ENCODE measurements around the gene QRSL1. TPM values are rescaled to one million over a fixed set of nuclear protein-coding genes. Genes with fewer than 3 reads are reported as not detected.

QRSL1 gene
- total RNA-seq, 1 experiment from 2014 or later = 19.5 TPM

GRCh38 chr6:106659859-106660258 lies 30.5 kb downstream of the QRSL1 start:
- no peaks in the 10 kb centered on the region for H3K79me2 ChIP-seq (ENCODE audit: insufficient read depth, low read length)
- H3K9me3 ChIP-seq (ENCODE audit: control insufficient read depth, low read depth, low read length) = no peaks in the 10 kb centered on the region
- H4K5ac ChIP-seq (ENCODE audit: insufficient read length, low read depth, low read length) = no peak overlapping the region
- DNase-seq = peak; percentile 35
- H3K4ac ChIP-seq (ENCODE audit: low read depth, low read length) = no peak overlapping the region
- H3K9ac ChIP-seq (ENCODE audit: extremely low read depth, insufficient read length, low read length) = no peak overlapping the region
- H3K27me3 ChIP-seq (ENCODE audit: insufficient read depth, low read length) = no peaks in the 10 kb centered on the region
- H3K79me1 ChIP-seq (ENCODE audit: insufficient read depth, low read depth, low read length, poor library complexity, severe bottlenecking) = no peaks in the 10 kb centered on the region
- H3K4me3 Mint-ChIP-seq = no peak overlapping the region
- no peak overlapping the region for H3K23ac ChIP-seq (ENCODE audit: insufficient read length, low read depth, low read length)
- no peaks in the 10 kb centered on the region for H3K4me1 ChIP-seq (ENCODE audit: insufficient read depth, low read length)
- H3K9me3 Mint-ChIP-seq = peaks cover 19 to 28% of the 10 kb centered on the region in 2 experiments
- H3K27me3 Mint-ChIP-seq (ENCODE audit: low read depth) = no peaks in the 10 kb centered on the region
- no peak overlapping the region for H3K18ac ChIP-seq (ENCODE audit: insufficient read length, low read depth, low read length)
- H2BK5ac ChIP-seq (ENCODE audit: insufficient read length, low read length) = no peak overlapping the region
- no peak overlapping the region for H4K91ac ChIP-seq (ENCODE audit: insufficient read length, low read depth, low read length)
- no peak overlapping the region for H2BK120ac ChIP-seq (ENCODE audit: low read depth, low read length, poor library complexity, severe bottlenecking)
- no peak overlapping the region for H3T11ph ChIP-seq (ENCODE audit: low read length)
- no peak overlapping the region for H3K4me2 ChIP-seq (ENCODE audit: insufficient read depth, insufficient read length, low read length)
- no peak overlapping the region for H3K27ac ChIP-seq (ENCODE audit: insufficient read length, low read depth, low read length)
- H3K23me2 ChIP-seq (ENCODE audit: insufficient read length, low read depth, low read length, poor library complexity, severe bottlenecking) = no peaks in the 10 kb centered on the region
- H3K4me1 Mint-ChIP-seq = peaks cover 19 to 20% of the 10 kb centered on the region in 2 experiments
- peak overlapping the region; percentile 77 to 96 (median 93) for H3K27ac Mint-ChIP-seq
- no peak overlapping the region for H3K14ac ChIP-seq (ENCODE audit: insufficient read depth, low read length)
- no CpG with 5 or more reads among the region's 2 CpGs for WGBS (ENCODE audit: extremely low coverage, insufficient read length, low lambda C conversion rate)
- no peak overlapping the region for H3K56ac ChIP-seq (ENCODE audit: insufficient read length, low read depth, low read length)
- H2BK15ac ChIP-seq (ENCODE audit: low read depth, low read length) = no peak overlapping the region
- TF ChIP-seq, protein P1, sequence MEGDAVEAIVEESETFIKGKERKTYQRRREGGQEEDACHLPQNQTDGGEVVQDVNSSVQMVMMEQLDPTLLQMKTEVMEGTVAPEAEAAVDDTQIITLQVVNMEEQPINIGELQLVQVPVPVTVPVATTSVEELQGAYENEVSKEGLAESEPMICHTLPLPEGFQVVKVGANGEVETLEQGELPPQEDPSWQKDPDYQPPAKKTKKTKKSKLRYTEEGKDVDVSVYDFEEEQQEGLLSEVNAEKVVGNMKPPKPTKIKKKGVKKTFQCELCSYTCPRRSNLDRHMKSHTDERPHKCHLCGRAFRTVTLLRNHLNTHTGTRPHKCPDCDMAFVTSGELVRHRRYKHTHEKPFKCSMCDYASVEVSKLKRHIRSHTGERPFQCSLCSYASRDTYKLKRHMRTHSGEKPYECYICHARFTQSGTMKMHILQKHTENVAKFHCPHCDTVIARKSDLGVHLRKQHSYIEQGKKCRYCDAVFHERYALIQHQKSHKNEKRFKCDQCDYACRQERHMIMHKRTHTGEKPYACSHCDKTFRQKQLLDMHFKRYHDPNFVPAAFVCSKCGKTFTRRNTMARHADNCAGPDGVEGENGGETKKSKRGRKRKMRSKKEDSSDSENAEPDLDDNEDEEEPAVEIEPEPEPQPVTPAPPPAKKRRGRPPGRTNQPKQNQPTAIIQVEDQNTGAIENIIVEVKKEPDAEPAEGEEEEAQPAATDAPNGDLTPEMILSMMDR (conservative IDR thresholded peaks at IDR 0.05) = no peak
- H3K36me3 Mint-ChIP-seq (ENCODE audit: insufficient read depth in 1 of 3, low read depth in 3 of 3) = peaks cover 69 to 82% (median 77%) of the 10 kb centered on the region in 3 experiments
- no peak overlapping the region for H2AK5ac ChIP-seq (ENCODE audit: insufficient read length, low read length)
- H4K8ac ChIP-seq (replicated peaks; ENCODE audit: insufficient read length, low read depth, low read length) = no peak overlapping the region
- H2AFZ ChIP-seq (ENCODE audit: low read length) = no peak overlapping the region
- H4K20me1 ChIP-seq (ENCODE audit: control insufficient read depth, insufficient read depth, insufficient read length) = no peaks in the 10 kb centered on the region
- H2BK12ac ChIP-seq (ENCODE audit: insufficient read length, low read depth, low read length) = no peak overlapping the region
- no peak overlapping the region for H2BK20ac ChIP-seq (ENCODE audit: low read depth, low read length, poor library complexity, severe bottlenecking)

Measured in H9 (cell line).